Stimulated activated CD4-positive, alpha-beta T cell treated with anti-CD3 and anti-CD28 coated beads, Interleukin-2, amount 100 ng/mL, for 48 hours (primary cell): ENCODE data around the gene TENM3.

Experiments
- DNase-seq, 2 donors: peaks; one replicate each; pipeline ENCODE4 v3.0.0-alpha.2; 2020

Gene TENM3

GRCh38 chr4:182704077-182704476 is 460.9 kb downstream of the TENM3 start:
- no peak for DNase-seq

- DNase-seq: no peak
Measured at GRCh38 chr4:182704948-182705347, 461.7 kb downstream of the TENM3 start.

- DNase-seq: no peak
Measured at GRCh38 chr4:182705389-182705788, 462.2 kb downstream of the TENM3 start.

- DNase-seq: no peak
Measured at GRCh38 chr4:182711211-182711610, 468.0 kb downstream of the TENM3 start.

- no peak for DNase-seq
Measured at GRCh38 chr4:182715548-182715947, 472.3 kb downstream of the TENM3 start.

GRCh38 chr4:182716192-182716591 is 473.0 kb downstream of the TENM3 start:
- DNase-seq: no peak

- DNase-seq: no peak
Measured at GRCh38 chr4:182717788-182718583, 474.8 kb downstream of the TENM3 start.

GRCh38 chr4:182724414-182724813 is 481.2 kb downstream of the TENM3 start:
- DNase-seq: no peak

GRCh38 chr4:182729516-182729915 is 486.3 kb downstream of the TENM3 start:
- no peak for DNase-seq

GRCh38 chr4:182730791-182731190 is 487.6 kb downstream of the TENM3 start:
- no peak for DNase-seq

GRCh38 chr4:182736207-182736606 is 493.0 kb downstream of the TENM3 start:
- no peak for DNase-seq

GRCh38 chr4:182738283-182739047 is 495.3 kb downstream of the TENM3 start:
- no peak for DNase-seq

GRCh38 chr4:182740256-182740655 is 497.1 kb downstream of the TENM3 start:
- DNase-seq: no peak

GRCh38 chr4:182741054-182741453 is 497.9 kb downstream of the TENM3 start:
- no peak for DNase-seq

GRCh38 chr4:182741914-182742313 is 498.7 kb downstream of the TENM3 start:
- DNase-seq: no peak

GRCh38 chr4:182743815-182744214 is 500.6 kb downstream of the TENM3 start:
- DNase-seq: no peak

- DNase-seq: no peak
Measured at GRCh38 chr4:182745237-182745636, 502.0 kb downstream of the TENM3 start.

- no peak for DNase-seq
Measured at GRCh38 chr4:182746876-182747275, 503.7 kb downstream of the TENM3 start.

- no peak for DNase-seq
Measured at GRCh38 chr4:182748283-182748682, 505.1 kb downstream of the TENM3 start.

GRCh38 chr4:182748949-182749348 is 505.7 kb downstream of the TENM3 start:
- no peak for DNase-seq

GRCh38 chr4:182749667-182750167 is 506.5 kb downstream of the TENM3 start:
- DNase-seq: no peak

- no peak for DNase-seq
Measured at GRCh38 chr4:182752158-182752910, 509.1 kb downstream of the TENM3 start.

GRCh38 chr4:182754895-182755294 is 511.7 kb downstream of the TENM3 start:
- no peak for DNase-seq
